NCI-H2171 treated with DMSO at 0.1 percent for 48 hours (cell line): ENCODE results near the gene SQSTM1.

Experiments used
- DNase-seq: peaks from one replicate; lab custom pipeline; 2025; lab: John Stamatoyannopoulos, UW

SQSTM1 gene

DNA sequence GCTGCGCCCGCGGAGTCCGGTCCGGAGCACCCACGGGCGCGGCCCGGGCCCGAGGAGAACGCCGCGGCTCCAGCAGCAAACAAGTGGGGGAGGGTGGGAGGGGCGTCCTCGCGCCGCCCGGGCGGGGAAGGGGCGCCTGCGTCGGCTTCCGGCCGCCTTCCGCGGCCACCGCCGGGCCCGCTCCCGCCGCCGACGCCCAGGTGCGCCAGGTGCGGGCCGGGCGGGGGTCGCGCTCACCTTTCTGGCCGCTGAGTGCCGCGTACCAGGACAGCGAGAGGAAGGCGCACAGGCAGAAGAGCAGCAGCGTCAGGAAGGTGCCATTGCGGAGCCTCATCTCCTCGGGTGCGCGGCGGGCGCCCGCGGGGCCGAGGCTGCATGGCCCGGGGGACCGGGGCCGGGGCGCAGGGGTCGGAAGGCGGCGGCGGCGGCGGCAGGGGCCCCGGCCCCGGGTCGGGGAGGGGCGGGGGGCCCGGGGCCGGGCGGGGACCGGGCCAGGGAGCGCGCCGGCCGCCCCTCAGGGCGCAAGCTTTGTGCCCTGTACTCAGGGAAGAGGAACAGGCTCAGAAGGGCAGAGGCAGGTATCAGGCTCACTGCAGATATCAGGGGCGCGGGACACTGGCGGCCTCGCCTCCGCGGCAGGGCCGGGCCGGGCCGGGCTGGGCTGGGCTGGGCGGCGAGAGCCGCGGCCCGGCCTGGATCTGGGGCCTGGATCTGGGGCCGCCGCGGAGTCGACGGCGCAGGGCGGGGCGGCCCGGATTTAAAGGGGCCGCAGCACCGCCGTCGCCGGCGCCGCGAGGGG, 14.3 kb upstream of the SQSTM1 start, which contains the start of gene MGAT4B:
MGAT4B (minus strand) TSS at position 617 of the 799 bp plus-strand sequence; CDS start at position 334, 283 bp downstream.
- DNase-seq: peak; percentile 24

DNA sequence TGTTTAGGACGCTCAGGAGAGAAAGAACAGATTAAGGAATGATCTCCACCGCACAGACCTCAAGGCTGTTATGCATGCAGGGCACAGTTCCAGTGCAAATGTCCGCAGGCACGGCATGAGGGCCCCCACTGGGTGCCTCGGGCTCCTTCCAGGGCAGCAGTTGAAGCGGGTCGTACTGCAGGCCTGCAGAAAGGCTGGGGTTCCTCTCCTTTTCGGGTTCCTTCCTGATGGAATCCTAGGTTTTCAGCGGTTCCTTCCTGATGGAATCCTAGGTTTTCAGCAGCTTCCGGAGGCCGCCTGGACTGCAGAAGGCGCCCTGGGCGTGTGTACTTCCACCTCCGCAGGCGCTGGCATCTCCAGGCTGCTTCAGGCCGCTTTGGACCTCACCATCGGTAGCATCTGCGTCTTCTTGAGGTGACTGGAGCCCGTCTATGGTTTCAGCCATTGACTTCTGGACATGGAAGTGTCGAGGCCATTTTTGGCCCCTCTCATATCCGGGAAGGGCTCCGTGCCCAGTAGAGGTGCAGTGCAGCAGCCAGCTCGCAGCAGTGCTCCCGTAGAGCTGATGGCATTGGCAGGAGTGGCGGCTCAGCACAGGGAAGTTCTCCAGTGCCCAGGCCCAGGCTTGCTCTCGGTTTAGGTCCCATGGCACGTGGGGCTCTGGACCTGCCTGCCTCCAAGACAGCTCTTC, 8.4 kb upstream of the SQSTM1 start:
- no peak for DNase-seq

DNA sequence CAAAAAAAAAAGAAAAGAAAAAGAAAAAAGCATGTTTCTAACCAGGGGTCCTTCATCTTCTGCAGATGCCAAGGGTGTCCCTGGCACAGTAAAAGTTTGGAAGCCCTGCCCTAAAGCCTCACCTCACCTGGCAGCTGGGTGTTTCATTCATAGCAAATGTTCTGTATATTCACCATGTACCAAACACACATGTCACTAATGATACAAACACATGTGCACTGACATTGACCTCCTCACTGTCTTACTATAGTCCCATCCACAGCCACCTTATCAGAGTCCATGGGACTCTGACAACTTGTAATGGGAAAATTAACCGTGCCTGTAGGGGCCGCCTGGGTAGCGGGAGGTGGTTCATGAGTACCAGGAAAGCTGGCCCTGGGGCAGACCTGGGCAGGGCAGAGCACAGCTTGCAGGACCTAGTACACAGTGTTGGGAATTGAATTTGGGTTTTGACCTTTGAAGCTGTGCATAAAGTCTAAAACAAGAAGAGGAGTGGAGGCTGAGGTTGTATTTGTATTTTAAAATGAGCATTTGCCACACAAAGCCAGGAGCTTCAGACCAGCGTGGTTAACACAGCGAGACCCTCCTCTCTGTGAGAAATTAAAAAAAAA, 7.6 kb upstream of the SQSTM1 start:
- no peak for DNase-seq

DNA sequence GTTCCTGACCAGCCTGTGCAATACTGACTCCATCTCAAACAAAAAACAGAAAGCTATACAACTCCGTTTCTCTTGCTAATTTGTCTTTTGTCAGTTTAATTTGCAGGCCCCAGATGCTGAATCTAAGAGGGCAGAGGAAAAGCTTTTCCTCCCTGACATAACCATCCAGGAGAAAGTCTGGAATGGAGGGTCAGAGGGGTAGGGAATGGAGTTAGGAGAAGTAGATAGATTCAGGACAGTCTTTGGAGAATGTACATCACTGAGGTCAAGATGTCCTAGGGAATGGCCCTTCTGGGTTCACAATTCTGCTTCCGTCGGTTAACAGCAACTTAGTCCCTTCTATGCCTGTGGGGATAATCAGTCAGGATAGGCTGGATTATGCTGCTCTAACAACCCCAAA, 6.6 kb upstream of the SQSTM1 start:
- no peak for DNase-seq

DNA sequence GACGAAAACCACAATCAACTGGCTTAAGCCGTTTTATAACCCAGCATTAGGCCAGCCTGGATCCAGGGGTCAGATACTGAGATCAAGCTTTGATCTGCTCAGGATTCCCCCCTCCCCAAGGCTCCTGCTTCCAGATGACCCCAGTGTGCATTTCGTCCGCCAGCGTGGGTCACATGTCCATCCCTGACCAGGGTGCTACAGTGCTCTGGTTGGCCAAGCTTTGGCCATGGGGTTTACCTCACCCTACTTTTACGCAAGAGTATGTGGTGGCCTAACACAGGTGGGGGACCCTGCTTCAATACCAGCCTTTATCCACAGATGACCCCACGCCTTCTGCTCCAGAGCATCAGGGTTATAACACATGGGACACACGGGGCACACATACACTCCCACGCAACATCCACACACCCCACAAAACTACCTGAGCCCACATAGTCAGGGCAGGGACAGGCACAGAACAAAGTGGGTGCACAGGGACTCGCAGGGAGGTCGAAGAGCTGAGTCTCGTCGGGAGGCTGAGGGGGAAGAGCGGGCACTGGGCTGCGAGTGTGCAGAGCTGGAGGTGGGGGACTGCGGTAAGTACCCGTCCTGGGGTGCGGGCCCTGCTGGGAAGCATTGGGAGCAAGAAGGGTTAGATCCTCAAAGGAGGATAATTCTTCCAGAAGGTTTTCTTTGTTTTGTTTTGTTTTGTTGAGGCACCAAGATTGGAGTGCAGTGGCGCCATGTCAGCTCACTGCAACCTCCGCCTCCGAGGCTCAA, 5.0 kb upstream of the SQSTM1 start:
- DNase-seq: no peak

DNA sequence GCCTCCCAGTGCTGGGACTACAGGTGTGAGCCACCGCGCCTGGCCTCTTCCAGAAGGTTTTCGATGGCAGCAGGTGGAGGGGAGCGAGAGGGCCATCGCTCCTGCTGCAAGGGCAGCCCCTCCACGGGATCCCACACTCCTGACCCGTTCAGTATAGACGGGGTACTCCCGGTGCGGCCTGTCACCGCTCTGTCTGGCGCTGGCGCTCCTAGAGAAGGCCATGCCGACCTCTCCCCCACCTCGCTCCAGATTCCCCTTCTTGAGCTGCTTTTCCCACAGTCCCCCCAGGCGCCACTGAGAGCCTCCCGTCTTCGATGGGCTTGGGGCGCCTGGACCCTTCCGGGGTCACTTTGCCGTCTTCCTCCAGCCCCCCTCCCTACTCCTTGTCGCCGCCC, 4.3 kb upstream of the SQSTM1 start:
- DNase-seq: no peak

DNA sequence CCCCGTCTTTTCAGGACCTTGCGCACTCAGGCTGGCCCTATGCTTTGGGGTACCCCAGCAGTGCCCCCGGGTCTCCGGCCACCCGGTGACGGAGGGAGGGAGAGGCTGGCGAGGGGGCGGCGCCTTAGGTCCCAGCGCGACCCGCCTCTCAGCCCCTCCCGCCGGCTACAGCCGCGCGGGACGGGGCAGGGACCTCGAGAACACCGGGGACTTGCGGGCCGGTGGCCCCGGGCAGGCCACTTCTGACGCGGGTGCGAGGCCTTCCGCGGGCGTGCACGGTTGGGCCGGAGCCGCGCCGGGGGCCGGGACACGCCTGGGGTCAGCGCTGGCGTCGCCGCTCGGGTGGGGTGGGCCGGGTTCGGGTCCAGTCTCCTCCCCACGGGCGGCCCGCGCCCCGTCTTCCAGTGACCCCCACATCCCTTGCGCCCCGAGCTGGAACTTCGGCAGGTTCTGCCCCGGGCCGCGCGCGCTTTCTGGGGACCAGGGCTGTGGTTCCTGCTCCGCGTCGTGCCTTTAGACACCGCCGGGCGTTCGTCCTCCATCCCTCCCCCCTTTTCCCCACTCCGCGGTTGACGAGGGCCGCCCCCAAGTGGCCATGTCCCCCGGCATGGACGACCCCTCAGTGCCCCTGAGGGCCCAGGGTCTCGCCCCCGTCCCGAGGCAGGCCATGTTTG, 3.8 kb upstream of the SQSTM1 start:
- no peak for DNase-seq

DNA sequence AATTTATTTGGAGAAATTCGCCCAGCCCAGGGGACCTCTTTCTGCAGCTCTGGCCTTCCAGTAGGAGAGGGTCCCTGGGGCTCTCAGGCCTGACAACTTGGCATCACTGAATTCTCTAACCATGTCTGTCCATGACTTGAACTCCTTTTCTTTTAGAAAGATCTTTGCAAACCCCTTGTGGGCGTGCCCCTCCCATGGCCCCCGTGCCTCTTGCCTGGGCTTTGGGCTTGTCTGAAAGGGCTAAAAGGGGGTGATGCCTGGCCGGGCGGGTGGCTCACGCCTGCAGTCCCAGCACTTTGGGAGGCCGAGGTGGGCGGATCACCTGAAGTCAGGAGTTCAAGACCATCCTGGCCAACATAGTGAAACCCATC, 3.2 kb upstream of the SQSTM1 start:
- DNase-seq: no peak

DNA sequence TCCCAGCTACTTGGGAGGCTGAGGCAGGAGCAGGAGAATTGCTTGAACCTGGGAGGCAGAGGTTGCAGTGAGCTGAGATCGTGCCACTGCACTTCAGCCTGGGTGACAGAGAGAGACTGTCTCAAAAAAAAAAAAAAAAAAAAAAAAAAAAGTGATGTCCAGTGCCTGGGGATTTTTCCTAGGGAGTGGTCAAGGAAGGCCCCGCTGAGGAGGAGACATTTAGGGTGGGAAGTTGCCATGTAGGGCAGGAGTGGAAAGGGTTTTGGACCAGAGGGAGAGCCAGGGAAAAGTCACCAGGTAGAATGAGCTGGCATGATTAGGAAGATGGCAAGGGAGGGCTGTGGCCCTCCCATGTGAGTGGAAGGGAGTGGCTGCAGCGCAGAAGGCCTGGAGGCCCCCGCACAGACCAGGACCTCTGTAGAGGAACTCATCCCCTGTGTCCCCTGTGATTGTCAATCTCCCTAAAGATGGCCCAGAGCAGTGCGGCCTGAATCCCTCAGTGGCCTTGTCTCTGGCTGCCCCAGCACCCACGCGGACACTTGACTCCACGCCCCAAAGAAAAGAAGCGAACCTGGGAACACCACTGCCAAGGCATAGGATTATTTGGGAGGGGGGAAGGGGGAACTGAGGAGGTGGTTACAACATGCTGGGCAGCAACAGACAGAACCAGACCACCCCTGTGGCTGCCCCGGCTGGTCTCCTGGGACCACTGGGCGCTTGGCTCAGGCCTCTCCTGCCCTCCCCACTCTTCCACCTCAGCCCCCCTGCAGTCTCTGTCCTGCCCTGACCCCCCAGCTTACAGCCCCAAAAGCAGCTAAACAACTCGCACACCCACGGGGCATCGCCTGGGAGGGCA, 2.6 kb upstream of the SQSTM1 start:
- no peak for DNase-seq

DNA sequence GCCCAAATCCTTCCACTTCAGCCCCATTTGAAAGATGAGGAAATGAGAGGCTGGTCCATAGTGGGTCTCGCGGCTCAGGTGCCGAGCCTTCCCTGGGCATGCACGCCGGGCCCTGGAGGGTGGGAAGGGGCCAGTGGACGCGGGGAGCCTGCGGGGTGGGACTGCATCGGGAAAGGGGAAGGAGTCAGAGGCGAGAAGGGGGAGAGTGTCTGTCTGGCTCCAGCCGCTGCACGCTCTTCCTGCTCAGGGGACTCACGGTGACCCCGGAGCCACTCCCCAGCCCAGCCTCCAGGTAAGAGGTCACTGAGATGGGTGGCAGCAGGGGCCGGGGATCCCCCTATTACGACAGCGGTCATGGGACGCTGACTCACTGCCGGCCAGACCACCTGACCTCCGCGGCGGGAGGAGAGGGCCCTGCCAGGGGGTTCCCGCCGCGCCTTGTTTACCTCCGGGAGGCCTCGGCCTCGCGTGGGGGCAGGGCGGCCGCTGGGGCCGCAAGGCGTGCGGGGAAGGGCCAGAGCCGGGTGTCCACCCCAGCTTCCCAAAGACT, 1.9 kb upstream of the SQSTM1 start:
- DNase-seq: peak; percentile 35

DNA sequence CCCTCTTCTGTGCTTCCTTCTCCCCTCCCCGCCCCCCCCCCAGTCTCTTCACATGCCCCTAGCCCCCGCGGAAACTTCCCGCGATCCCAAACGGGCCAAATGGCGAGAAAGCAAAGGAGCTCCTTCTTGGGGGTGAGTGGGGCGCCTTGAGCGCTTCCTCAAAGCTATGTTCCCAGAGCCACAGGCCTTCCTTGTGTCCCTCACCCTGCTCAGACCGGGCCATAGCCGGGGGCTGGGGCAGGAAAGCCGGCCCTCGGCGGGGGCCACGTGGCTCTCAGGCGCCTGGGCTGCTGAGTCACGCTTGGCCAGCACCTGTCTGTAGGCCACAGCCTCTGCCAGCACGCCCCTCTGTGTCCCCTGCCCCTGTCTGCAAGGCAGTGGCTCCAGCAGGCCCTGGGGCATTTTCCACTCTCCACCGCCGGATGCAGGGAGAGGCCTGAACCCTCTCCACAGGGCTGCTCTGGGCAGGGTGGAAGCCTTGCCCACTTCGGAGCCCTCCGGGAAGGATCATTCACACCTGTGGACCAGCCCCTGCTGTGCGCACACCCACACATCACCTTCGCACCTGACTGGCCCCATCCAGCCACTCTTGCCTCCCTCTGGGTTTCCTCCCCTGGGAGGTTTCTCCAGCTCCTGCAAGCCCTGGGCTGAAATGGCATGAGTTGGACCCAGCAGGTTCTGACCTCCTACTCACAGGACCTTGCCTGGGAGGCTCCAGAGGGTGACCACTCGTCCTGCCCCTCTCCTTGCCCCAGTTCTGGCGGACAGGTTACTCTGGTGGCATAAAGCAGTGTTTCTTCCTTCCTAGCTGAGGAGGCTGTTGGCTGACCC, 1.2 kb upstream of the SQSTM1 start:
- peak; percentile 2 for DNase-seq

DNA sequence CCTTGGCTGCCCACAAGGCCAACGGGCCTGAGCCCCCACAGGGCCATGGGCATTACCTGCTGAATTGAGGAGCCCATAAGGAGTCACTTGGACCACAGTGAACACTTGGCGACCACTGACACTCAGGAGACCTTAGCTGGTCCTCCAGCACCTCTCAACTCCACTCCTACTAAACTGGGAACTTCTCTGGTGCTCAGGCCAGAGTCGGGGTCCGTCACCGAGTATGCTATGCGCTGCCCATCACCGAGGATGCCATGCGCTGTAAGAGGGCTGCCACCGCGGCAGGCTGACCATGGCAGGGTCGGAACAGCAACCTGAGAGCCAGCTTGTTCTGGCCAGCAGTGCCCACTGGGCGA, 600 bp upstream of the SQSTM1 start:
- no peak for DNase-seq

DNA sequence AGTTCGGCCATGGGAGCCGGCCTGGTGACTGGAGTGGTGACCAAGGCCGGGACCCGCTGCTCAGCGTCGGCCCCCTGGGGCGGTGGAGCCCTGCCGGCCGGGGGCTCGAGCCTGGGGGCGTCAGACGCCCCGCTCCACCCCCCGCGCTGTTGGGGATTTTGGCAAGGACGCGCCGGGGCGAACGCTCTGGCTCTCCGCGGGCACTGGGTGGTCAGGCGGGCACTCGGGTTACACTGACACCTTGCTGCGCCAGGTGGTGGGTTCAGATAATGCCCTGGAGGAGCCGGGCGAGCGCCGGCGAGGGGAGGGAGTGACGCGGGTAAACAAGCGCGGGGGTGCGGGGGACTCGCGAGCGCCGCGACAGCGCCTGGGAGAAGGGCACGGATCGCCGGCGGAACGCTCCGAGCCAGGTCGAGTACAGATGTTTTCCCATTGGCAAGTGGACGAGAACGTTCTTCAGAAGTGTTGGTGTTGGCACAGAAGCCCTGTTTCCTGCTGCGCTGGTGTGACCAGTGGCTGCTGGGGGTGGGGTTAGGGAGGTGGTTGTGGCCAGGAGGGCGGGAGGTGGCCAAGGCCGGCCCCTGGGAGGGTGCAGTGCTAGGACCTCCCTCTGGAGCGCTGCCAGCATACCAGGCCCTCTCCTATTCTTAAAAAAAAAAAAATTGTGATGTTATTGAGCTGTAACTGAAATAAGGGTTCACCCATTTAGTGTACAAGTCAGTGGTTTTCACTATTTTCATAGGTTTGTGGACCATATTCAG, 773 bp downstream of the SQSTM1 start:
- peak; percentile 34 for DNase-seq

DNA sequence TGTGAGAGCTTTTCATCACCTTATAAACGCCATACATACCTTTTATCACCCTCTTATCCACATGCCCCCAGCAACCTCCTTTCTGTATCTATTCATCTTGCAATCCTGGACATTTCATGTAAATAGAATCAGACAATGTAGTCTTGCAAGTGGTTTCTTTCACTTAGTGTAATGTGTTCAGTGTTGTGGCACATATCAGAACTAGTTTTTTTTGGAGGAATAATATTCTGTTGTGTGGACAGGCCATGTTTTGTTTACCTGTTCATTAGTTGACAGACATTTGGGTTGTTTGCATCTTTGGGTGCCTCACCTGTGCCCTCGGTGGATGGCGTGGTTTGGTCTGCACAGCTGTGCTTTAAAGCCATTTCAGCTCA, 1.3 kb downstream of the SQSTM1 start:
- no peak for DNase-seq

DNA sequence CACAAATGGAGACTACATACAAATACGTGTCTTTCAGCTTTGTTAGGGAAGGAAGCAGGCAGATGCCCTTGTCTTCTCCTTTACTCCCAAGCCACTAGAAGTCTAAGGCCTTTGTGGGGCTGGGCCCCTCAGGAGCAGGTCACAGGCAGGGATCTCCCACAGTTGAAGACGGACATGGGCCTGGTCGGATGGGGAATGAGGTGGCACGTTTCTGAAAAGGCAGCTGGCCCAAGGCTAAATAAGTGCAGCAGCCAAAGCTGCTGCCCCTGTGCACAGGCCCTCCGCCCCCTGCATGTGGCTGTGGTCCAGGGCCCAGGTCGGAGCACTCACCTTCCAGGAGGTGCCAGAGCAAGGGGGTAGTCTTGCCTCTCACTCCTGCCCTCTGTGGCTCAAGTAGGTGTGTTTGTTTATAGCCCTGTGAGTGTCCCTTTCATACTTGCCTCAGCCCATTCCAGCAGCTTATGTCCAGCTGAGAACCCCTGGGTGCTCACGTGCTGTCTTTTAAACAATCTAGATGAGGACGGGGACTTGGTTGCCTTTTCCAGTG, 1.8 kb downstream of the SQSTM1 start:
- DNase-seq: no peak

DNA sequence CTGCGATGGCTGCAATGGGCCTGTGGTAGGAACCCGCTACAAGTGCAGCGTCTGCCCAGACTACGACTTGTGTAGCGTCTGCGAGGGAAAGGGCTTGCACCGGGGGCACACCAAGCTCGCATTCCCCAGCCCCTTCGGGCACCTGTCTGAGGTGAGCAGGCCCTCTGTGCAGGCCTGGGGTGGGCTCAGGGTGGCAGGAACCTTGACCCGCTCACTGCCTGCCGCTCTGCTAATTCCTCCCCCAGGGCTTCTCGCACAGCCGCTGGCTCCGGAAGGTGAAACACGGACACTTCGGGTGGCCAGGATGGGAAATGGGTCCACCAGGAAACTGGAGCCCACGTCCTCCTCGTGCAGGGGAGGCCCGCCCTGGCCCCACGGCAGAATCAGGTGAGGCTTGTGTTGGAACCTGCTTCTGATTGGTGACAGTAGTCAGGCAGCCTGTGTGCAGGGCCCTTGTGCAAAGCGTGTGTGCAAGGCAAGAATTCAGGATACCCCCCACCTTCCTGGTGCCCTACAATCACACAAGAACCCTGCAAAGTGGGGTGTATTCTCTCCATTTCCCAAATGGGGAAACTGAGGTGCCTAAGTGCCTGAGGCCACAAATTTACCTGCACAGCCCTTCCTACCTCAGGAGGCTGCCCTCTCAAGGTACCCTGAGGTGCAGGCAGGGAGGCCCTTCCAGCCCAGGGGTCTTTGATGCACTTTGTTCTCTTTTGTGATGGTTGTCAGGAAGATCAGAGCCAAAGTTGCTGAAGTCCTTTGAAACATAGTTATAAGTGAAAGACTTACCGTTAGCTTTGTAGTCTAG, 3.4 kb downstream of the SQSTM1 start:
- DNase-seq: no peak

DNA sequence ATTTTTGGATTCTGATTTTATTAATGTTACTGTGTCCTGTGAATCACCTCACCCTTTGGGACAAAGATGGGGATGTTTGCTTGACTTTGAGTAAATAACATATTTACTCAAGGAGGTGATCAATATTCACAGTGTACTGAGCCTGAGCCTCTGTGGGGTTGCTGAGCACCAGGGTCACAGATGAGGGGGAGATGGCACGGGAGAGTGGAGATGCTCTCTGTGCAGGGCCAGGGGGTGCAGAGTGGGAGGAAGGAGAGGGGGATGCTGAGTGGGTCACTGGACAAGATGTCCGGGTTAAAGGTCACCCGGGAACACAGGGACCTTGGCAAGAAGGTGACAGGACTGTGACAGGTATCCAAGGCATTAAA, 4.0 kb downstream of the SQSTM1 start:
- no peak for DNase-seq

DNA sequence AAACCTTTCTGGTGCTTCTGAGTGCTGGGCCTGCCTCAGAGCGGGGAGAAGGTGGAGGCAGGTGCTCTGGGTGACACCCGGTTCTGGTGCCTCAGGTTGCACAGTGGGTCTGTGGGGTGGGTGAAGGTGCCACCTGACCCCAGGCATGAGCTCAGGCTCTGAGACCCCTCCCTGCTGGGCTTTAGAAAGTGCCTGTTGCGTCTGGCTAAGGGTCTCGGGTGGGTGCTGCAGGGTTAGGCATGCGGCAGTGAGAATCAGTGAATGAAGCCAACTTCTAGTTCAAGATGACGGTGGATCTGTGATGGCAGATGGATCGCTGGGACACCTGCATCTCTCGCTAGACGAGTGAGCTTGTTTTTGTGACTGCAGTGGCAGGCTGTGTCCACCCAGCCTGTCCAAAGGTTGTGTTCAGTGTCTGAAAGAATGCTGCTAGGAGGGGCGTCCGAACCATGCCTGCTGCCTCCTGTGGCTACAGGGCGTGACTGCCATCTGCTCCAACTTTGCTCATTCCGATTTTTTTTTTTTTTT, 5.0 kb downstream of the SQSTM1 start:
- peak; percentile 7 for DNase-seq
